Stimulated activated CD4-positive, alpha-beta T cell treated with anti-CD3 and anti-CD28 coated beads, Interleukin-4, amount 100 ng/mL, for 4 hours (primary cell): ENCODE measurements around the gene MUC13.

ENCODE experiments used
- DNase-seq, 2 experiments: peaks; one replicate each; pipeline ENCODE4 v3.0.0-alpha.2; 2020

Gene MUC13

DNA sequence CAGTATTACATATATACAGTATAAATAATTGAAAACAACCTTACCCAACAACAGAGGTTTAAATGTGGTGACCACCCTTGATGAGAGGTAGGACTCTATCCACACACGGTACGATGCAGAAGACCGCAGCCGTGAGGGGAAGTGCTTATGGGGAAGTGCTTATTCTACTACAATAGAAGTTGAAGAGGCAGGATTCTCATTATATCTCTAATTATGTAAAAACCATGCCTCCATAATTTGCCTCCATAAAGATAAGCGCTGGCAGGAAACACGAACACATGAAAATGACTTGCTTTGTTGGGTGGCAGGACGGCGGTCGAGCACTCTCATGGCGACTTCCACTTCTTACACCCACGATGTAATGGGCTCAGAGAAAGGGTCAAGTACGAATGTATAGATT is 7.2 kb upstream of the MUC13 start:
- DNase-seq, result no peak

DNA sequence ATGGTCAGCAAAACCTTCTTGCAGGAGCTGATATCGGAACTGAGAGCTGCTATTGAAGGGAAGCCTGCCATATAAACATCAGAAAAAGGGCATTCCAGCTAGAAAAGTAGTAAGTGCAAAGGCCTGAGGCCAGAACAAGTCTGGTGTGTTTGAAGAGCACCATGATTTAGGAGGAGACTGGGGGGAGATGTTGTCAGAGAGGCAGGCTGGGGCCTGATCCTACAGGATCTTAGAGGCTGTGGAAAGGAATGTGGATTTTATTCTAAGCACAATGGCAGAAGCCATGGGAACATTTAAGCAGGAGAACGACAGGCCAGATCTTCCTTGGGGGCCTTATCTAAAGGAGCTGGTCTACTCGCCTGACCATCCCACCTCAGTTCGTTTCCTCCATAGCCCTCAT is 5.1 kb upstream of the MUC13 start:
- no peak for DNase-seq

- DNase-seq, result no peak
Measured at GRCh38 chr3:124938896-124939295, 4.3 kb upstream of the MUC13 start.

DNA sequence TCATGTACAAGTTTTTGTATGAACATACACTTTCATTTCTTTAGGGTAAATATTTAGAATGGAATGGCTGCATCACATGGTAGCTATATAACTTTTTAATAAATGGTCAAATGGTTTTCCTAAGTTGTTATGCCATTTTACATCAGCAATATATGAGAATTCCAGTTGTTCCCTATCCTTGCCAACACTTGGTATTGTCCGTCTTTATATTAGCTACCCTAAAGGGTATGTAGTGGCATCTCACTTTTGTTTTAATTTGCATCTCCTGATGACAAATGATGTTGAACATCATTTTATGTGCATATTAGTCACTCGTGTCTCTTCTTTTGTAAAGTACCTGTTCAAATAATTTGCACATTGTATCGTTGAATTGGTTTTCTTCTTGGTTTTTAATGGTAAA is 2.5 kb upstream of the MUC13 start:
- DNase-seq, result no peak

DNA sequence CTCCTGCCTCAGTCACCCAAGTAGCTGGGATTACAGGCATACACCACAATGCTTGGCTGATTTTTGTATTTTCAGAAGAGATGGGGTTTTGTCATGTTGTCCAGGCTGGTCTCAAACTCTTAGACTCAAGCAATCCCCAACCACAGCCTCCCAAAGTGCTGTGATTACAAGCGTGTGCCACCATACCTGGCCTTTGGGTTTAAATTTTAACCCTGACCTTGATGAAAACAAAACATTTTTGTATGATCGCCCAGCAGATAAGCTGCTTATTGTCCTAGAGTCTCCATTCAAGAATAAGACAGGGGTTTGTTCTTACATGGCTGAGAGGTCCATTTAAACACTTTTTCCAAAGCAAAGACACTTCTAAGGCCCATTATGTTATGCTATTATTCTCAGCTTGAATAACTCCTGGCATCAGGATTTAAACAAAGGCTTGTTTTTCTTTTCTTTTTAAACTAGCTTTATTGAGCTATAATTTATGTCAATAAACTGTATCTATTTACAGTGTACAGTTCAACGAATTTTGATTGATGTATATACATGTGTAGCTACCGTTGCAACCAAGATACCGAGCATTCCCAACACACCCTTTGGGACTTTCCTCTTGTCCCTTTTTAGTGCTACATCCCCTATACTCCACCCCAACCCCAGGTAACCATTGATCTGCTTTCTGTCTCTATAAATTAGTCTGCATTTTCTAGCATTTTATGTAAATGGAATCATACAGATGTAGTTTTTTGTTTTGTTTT is 1.4 kb upstream of the MUC13 start:
- DNase-seq, result no peak

GRCh38 chr3:124935264-124935663 is 713 bp upstream of the MUC13 start:
- DNase-seq, result no peak

DNA sequence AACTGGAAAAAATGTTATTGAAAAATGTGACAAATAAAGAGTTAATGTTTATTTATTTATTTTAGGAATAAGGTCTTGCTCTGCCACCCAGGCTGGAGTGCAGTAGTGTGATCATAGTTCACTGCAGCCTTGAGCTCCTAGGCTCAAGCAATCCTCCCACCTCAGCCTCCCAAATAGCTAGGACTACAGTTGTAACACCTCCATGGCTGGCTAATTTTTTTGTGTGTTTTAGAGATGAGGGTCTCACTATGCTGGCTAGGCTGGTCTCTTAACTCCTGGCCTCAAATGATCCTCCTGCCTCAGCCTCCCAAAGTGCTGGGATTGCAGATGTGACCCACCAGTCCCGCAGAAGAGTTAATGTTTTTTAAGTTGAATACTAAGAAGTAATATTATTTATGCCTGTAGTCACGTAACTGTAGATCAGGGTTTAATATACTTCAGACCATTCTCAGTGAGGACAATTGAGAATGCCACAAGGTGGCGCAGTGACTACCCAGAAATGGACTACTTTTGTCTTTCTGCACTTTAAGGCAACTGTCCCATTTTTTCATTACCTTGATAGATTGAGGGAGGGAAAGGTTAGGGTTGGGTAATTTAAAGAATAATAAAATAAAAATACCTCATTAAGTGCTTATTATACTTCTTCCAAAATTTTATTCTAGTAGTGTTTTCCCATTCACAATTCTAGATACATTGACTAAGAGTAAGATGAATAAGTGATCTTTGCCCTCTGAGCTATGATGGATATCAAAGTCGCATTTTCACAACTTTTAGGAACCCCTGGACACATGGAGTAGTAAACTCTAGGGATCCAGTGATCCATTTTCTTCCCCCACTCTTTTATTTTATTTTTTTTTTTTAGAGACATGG is 6.0 kb downstream of the MUC13 start:
- DNase-seq, result peak; percentile 36 to 45

DNA sequence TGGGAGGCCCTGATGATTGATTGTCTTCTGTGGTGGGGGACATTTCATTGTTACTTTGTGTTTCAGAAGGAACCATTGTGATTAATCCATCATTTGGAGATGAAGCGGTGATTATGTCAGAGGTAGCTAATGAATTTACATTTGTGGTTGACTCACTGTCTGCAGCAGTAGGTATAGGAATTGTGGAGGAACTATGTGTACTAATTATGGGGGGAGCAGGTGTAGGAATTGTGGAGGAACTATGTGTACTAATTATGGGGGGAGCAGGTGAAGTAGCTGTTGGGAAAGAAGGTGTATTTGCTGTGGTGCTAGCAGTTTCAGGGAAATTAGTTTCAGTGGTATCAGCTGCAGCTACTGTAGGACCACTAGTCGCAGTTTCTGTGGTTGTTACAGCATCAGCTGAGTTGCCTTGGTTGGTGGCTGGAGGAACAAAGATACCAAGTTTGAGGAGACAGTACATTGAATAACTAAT is 6.9 kb downstream of the MUC13 start:
- no peak for DNase-seq

DNA sequence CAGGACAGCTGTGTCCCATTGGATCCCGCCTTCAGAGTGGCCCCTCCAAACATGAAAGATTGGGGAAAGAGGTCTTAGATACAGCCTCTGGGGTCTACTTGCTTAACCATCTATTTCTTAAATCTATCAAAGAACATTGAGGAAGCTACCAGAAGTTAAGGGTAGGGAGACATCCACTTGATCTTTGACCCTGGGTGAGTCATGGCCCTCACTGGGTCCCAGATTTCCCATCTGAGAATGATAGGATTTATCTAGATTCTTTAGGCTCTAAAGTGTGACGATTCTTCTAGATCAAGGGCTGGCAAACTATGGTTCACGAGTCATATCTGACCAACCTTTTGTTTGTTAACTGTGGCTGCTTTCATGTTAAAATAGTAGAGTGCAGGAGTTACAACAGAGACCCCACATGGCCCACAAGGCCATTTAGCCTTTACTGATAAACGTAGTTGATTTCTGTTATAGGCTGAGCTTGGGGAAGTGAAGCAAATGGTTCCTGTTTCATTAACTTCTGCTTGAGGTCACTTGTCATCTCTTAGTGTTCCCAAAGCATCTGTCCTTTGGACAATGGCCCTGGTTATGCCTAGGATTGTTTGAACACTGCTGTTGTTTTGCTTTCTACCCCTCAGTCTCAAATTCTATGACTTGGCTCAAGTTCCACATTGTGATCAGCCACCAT is 8.0 kb downstream of the MUC13 start:
- no peak for DNase-seq

GRCh38 chr3:124924741-124925140 is 9.8 kb downstream of the MUC13 start:
- DNase-seq, result no peak

- DNase-seq, result no peak
Measured at GRCh38 chr3:124923833-124924232, 10.7 kb downstream of the MUC13 start.

DNA sequence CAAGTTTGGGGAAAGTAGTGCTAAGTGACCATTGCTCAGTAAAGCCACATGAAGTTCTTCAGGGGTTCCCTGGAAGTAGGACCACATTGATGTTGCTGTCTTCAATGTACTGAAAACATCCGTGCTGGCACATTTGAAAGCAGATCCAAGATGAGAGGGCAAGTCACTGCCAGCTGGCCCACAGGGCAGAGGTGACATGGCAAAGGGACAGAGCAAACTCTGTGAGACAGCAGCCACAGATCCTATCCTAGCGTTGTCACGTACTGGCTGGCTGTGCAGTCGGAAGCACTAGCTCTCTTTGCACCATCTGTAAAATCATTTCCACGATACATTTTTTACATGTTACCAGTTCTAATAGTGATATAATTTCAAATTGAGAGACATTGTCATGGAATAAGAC is 13.8 kb downstream of the MUC13 start:
- no peak for DNase-seq

GRCh38 chr3:124919756-124920155 is 14.8 kb downstream of the MUC13 start:
- DNase-seq, result no peak

DNA sequence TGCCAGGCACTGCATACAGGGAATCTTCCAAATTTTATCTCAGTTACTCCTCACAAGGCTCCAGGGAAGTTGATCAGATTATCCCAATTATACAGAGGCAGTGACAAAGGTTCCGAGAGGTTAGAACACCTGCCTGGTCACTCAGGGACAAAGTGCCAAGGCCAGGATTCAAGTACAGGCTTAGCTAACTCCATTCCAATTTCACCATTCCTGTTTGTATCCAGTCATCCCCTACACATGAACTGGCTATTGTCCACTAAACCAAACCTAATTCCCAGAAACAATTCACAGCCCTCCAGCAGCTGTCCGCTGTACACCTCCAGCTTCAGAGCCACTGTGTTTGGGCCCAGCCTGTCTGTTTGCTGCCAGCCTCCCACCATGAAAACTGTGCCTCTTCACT is 16.0 kb downstream of the MUC13 start:
- DNase-seq, result no peak

- DNase-seq, result no peak
Measured at GRCh38 chr3:124916837-124917409, 17.6 kb downstream of the MUC13 start.

- no peak for DNase-seq
Measured at GRCh38 chr3:124915254-124915653, 19.3 kb downstream of the MUC13 start.

- no peak for DNase-seq
Measured at GRCh38 chr3:124907957-124908356, 26.6 kb downstream of the MUC13 start.

GRCh38 chr3:124904835-124905492 is 29.6 kb downstream of the MUC13 start:
- DNase-seq, result no peak

DNA sequence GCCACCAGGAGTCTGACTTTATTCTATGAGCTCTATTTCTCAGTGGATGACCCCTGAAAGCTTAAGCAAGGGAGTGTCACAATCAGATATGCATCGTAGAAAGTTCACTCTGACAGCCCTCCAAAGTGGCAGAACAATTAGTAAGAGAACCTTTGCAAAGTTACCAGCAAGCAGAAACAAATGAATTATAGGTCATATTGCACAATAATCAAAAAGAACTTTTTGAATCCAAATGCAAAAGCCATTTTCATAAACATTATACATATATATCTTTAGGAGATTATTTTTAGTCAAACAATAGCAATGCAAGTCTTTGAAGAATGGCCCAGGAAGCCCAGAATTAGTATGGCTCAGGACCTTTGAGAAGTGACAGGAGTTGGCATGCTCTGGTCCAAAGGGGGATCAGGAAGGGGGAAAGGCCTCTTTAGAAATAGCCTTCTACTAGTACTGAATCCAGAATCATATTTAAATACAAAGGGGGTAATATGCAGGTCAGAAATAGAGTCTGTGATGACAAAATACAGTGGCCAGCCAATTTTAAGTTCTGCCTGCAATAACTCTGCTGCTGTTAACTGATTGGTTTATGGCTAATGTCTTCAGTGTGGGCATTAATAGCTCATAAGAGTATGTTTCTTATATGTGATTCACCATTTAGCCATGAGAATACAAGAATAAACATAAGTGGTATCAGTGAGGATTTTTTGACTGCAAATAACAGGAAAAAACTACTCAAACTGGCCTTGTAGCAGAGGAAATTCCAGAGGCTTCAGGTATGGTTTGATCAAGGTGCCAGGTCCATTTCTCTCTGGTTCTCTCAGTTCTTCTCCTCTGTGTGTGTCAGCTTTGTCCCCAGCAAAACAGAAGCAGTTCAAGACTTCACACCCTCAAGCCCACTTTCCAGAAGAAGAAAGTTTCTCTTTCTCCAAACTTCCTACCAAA is 30.4 kb downstream of the MUC13 start:
- DNase-seq, result no peak

DNA sequence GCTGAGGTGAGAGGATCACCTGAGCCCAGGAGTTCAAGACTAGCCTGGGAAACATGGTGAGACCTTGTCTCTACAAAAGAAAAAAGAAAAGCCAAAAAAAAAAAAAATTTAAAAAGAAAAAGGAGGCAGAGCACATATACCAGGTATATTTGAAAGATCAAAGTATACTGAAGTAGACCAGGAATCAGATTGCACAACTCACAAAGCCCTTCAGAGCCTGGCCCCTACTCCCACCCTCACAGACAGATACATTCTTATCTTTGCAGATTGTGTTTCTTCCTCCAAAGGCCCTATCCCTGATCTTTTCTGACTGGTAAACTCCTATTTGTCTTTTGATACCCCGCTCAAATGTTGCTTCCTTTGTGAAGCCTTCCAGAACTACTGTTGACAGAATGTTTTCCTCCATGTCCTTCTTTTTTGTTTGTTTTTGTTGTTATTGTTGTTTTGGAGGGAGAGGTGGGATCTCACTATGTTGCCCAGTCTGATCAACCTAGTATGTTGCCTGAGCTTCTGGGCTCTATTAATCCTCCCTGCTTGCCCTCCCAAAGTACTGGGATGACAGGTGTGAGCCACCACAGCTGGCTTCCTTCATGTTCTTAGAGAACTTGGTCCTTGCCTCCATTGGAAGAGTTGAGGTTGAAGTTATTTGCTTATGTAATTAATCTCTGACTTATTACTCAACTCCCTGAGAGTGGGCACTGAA is 37.6 kb downstream of the MUC13 start:
- DNase-seq, result no peak

DNA sequence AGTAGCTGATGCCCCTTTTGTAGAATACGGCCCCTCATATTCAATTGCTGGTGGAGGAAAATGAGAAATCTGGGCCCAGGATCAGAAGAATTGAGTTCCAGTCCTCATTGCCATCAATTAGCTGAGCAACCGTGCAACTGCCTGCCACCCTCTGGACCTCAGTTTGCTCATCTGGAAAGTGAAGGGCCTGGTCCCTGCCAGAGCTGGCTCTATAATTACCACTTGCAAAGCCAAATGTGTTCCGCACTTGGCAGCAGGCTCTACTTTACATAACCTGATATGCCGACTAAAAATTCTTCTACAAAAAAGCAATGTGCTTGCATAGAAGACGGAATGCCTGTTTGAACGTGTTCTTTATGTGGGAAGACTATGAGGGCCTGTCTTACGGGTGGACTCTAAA is 38.8 kb downstream of the MUC13 start:
- DNase-seq, result no peak
